PC-3 (cell line): ENCODE measurements around the gene LBHD2. TPM values are rescaled to one million over a fixed set of nuclear protein-coding genes. Genes with fewer than 3 reads are reported as not detected.
"Not testable (repeated sequence)": the region's sequence is repeated elsewhere in the genome, so short reads cannot be mapped to it uniquely, and the experiment has no call there.

Experiments used
- ATAC-seq: fragments of 200-7000 bp; cut with Tn5 transposase; 2 replicates; pipeline ENCODE4 v1.9.1; 2020; ENCODE audit warnings: mild to moderate bottlenecking, moderate library complexity
- BruUV-seq: library from RNA; stranded (reverse); fragments of 400-500 nt; replicated peaks from 2 replicates; lab custom pipeline; 2021; lab: Mats Ljungman, UMichigan
- CTCF ChIA-PET: fragments of 300-600 bp; sonication (Branson Sonifier 250); formaldehyde crosslinking; loops from one replicate; lab custom pipeline; 2022; ENCODE audit warnings: antibody characterized with exemption; lab: Charles Lee
- POLR2A ChIA-PET: fragments of 300-600 bp; sonication (Branson Sonifier 250); formaldehyde crosslinking; loops from one replicate; lab custom pipeline; 2022; ENCODE audit warnings: antibody characterized with exemption; ENCODE audit not compliant: unreplicated experiment; lab: Charles Lee
- DNase-seq: peaks from one replicate; pipeline ENCODE4 v3.0.0-alpha.2; 2015
- H2AFZ ChIP-seq: fragments of 300-600 bp; sonication (generic); 2 replicates; pipeline ENCODE4 v1.6.0; 2016; ENCODE audit warnings: antibody characterized with exemption, low read length
- H3F3A ChIP-seq: fragments of 300-600 bp; sonication (generic); one replicate; pipeline ENCODE4 v1.6.0; 2017; ENCODE audit warnings: antibody characterized with exemption, low read length, control low read depth, mild to moderate bottlenecking; ENCODE audit not compliant: unreplicated experiment
- H3K27ac ChIP-seq: fragments of 300-600 bp; sonication (generic); 2 replicates; pipeline ENCODE4 v1.5.1; 2016; ENCODE audit warnings: mild to moderate bottlenecking, low read length
- H3K27me3 ChIP-seq: fragments of 300-600 bp; sonication (generic); 2 replicates; pipeline ENCODE4 v1.6.1; 2016; ENCODE audit warnings: low read length, mixed read lengths
- H3K36me3 ChIP-seq: fragments of 300-600 bp; sonication (generic); 2 replicates; pipeline ENCODE4 v1.6.1; 2016; ENCODE audit warnings: low read depth, mixed run types, low read length, mixed read lengths
- H3K4me1 ChIP-seq: fragments of 300-600 bp; sonication (generic); 2 replicates; pipeline ENCODE4 v1.5.1; 2016; ENCODE audit warnings: low read length; ENCODE audit not compliant: insufficient read depth
- H3K4me2 ChIP-seq: fragments of 300-600 bp; sonication (generic); 2 replicates; pipeline ENCODE4 v1.6.0; 2016; ENCODE audit warnings: low read length
- H3K4me3 ChIP-seq: fragments of 300-600 bp; sonication (generic); 2 replicates; pipeline ENCODE4 v1.5.1; 2016; ENCODE audit warnings: mild to moderate bottlenecking, low read length, mixed read lengths
- H3K79me2 ChIP-seq: fragments of 300-600 bp; sonication (generic); 2 replicates; pipeline ENCODE4 v1.6.1; 2017; ENCODE audit warnings: low read length, mixed read lengths
- H3K9ac ChIP-seq: fragments of 300-600 bp; sonication (generic); 2 replicates; pipeline ENCODE4 v1.6.0; 2016; ENCODE audit warnings: mild to moderate bottlenecking, low read length
- H3K9me2 ChIP-seq: fragments of 300-600 bp; sonication (generic); replicated peaks from 2 replicates; pipeline ENCODE4 v1.6.1; 2016; ENCODE audit warnings: mixed run types, low read length, mixed read lengths
- H3K9me3 ChIP-seq: fragments of 300-600 bp; sonication (generic); 2 replicates; pipeline ENCODE4 v1.6.1; 2016; ENCODE audit warnings: low read length, mixed read lengths
- H4K20me1 ChIP-seq: fragments of 300-600 bp; sonication (generic); 2 replicates; pipeline ENCODE4 v1.6.1; 2016; ENCODE audit warnings: low read length, mixed read lengths
- EZH2 ChIP-seq: fragments of 300-600 bp; sonication (generic); IDR thresholded peaks from one replicate; pipeline ENCODE4 v1.6.1; 2017; ENCODE audit warnings: antibody characterized with exemption, mild to moderate bottlenecking, low read length; ENCODE audit not compliant: unreplicated experiment
- EZH2phosphoT487 ChIP-seq: fragments of 300-600 bp; sonication (generic); IDR thresholded peaks from 2 replicates; pipeline ENCODE4 v1.6.1; 2018; ENCODE audit warnings: mild to moderate bottlenecking, antibody characterized with exemption, low read length, borderline replicate concordance
- intact Hi-C: fragments of 100-400 bp; cut with micrococcal nuclease; formaldehyde crosslinking; loops from 2 replicates; pipeline ENCODE4 v1.9.0; 2023
- total RNA-seq: library from RNA; depleted of rRNA; stranded (reverse); fragments of >200 nt; gene quantifications from 2 replicates; pipeline ENCODE4 v1.2.3, GENCODE V29; 2014
- TF ChIP-seq, protein P1 (sequence below): fragments of 300-600 bp; sonication (generic); conservative IDR thresholded peaks from 2 replicates; pipeline ENCODE4 v1.5.1; 2017; ENCODE audit warnings: antibody characterized with exemption, low read depth, mild to moderate bottlenecking, low read length

LBHD2 gene
- total RNA-seq, 1 experiment from 2014 or later: not detected

DNA sequence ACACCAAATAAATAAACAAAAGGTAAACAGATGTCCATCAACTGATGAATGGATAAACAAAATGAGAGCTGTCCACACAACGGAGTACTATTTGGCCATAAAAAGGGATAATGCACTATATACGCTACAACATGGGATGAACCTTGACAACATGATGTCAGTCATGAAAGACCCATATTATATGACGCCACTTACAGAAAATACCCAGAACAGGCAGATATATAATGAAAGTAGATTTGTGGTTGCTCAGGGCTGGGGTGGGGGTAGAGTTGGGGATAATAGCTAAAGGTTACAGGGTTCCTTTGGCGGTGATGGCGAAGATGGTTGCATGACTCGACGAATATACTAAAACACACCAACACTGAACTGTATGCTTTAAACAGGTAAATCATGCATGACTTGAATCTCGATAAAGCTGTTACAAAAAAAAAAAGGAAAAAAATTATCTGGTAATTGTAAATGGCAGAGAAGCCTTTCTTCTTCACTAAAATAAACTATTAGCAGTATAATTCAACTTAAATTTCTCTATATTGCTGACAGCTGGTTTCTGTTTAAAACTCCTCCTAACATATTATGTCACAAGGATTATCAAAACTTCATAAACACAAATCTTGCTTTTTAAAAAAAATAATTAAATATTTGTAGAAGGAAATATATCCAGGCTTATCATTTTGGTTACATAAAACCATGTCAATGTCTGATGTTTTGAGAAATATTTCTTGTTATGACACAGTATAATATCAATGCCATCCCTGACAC, 40.6 kb upstream of the LBHD2 start:
- Histone ChIP-seq H3K9me3 (no peaks in the 10 kb centered on the region), H3K36me3 (peaks cover 10% of the 10 kb centered on the region), H2AFZ (no peak overlapping the region), H3K4me1 (no peaks in the 10 kb centered on the region), H3K9me2 (no peaks in the 10 kb centered on the region), H3K4me3 (no peak overlapping the region), H3K4me2 (no peak overlapping the region), H3K27ac (no peak overlapping the region), H3K9ac (no peak overlapping the region), H3K79me2 (peaks cover 97% of the 10 kb centered on the region), H3F3A (no peaks in the 10 kb centered on the region), H4K20me1 (peaks cover 16% of the 10 kb centered on the region; the same call in 1 of the 2 replicates), H3K27me3 (no peaks in the 10 kb centered on the region)
- no peak for TF ChIP-seq EZH2phosphoT487
- no peak for TF ChIP-seq EZH2
- TF ChIP-seq, protein P1, sequence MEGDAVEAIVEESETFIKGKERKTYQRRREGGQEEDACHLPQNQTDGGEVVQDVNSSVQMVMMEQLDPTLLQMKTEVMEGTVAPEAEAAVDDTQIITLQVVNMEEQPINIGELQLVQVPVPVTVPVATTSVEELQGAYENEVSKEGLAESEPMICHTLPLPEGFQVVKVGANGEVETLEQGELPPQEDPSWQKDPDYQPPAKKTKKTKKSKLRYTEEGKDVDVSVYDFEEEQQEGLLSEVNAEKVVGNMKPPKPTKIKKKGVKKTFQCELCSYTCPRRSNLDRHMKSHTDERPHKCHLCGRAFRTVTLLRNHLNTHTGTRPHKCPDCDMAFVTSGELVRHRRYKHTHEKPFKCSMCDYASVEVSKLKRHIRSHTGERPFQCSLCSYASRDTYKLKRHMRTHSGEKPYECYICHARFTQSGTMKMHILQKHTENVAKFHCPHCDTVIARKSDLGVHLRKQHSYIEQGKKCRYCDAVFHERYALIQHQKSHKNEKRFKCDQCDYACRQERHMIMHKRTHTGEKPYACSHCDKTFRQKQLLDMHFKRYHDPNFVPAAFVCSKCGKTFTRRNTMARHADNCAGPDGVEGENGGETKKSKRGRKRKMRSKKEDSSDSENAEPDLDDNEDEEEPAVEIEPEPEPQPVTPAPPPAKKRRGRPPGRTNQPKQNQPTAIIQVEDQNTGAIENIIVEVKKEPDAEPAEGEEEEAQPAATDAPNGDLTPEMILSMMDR: no peak
- ChIA-PET CTCF (no interaction called here), POLR2A (interaction anchor here (0.6 kb wide), 1 partner anchor 14 kb away, joined by 4 read pairs; the partner anchor contains the start of gene CDC42BPB)
- no peak for ATAC-seq
- no peak for DNase-seq
- no TSS peak for BruUV-seq
- intact Hi-C loops: no loop called here

DNA sequence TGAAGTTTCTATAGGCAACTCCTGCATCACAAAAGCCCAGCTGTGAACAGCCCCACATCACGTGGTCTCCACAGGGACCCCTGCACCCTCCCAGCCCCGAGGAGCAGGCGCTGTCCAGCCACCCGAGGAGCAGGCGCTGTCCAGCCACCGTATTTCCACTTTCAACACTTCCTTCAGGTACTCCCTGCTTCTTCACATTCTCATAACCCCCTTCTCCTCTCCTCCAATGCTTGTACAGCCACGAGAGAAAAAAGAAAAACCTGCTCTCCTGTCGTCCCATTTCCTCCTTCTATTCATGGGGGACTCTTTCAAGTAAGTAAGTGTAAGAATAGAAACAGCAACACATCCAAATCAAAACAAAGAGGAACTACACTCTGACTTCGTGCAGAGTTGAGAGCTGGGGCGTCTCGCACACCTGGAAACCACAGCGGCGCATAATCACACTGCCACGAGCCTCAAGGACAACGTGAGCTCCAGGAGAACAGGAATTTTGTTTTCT, 38.6 kb upstream of the LBHD2 start:
- ChIA-PET CTCF (no interaction called here), POLR2A (no interaction called here)
- Histone ChIP-seq H2AFZ (no peak overlapping the region), H3F3A (no peaks in the 10 kb centered on the region), H3K27me3 (no peaks in the 10 kb centered on the region), H4K20me1 (peaks cover 16% of the 10 kb centered on the region; the same call in 1 of the 2 replicates), H3K4me2 (no peak overlapping the region), H3K4me3 (no peak overlapping the region), H3K27ac (no peak overlapping the region), H3K36me3 (peaks cover 10% of the 10 kb centered on the region), H3K9me2 (no peaks in the 10 kb centered on the region), H3K79me2 (peaks cover 97% of the 10 kb centered on the region), H3K9ac (no peak overlapping the region), H3K4me1 (no peaks in the 10 kb centered on the region), H3K9me3 (no peaks in the 10 kb centered on the region)
- ATAC-seq (no peak), DNase-seq (no peak)
- no TSS peak for BruUV-seq
- intact Hi-C loops: no loop called here
- TF ChIP-seq, protein P1: no peak
- TF ChIP-seq EZH2 (no peak), EZH2phosphoT487 (no peak)

DNA sequence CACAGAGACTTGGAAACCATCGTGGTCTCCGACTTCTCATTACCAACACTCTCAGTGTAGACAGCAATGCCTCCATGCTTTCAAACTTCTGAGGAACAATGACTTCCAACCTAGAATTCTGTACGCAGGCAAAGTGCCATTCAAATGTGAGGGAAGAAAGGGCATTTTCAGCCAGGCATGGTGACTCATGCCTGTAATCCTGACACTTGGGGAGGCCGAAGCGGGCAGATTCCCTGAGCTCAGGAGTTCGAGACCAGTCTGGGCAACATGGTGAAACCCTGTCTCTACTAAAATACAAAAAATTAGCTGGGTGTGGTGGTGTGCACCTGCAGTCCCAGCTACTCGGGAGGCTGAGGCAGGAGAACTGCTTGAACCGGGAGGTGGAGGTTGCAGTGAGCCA, 36.6 kb upstream of the LBHD2 start:
- BruUV-seq, H3K4me1 ChIP-seq, intact Hi-C loops, H3F3A ChIP-seq, H3K27ac ChIP-seq, H3K27me3 ChIP-seq, H3K4me2 ChIP-seq, H3K9ac ChIP-seq, H3K4me3 ChIP-seq, CTCF ChIA-PET, H3K36me3 ChIP-seq, H3K9me2 ChIP-seq, H2AFZ ChIP-seq, POLR2A ChIA-PET, DNase-seq, ATAC-seq, H3K9me3 ChIP-seq: not testable (repeated sequence)
- H3K79me2 ChIP-seq: peaks cover 96% of the 10 kb centered on the region
- H4K20me1 ChIP-seq: peaks cover 15% of the 10 kb centered on the region; the same call in 1 of the 2 replicates
